Measurements from ENCODE around the gene CCDC112. TPM values are rescaled to one million over a fixed set of nuclear protein-coding genes. Genes with fewer than 3 reads are reported as not detected.

CCDC112 gene
- total RNA-seq, 2 donors from 2014 or later, result 3.8 to 7.7 TPM

DNA sequence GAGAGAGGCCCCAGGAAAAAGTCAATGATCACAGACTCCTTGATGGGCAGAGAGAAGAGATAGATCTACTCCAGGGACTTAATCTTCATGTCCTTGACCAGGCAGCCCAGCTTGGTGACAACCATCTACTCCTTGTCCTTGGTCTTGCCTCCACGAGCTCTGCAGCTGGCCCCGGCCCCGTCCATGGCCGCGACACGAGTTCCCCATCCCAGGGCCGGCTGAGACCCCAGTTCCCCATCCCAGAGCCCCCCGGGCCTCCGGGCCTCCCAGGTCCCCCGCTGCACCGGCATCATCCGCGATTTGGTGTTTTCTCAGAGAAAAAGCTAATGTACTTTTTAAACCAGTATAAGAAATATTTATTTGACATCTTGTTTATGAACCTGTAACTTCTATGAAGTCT, 31.2 kb downstream of the CCDC112 start:
- TF ChIP-seq, protein P1, sequence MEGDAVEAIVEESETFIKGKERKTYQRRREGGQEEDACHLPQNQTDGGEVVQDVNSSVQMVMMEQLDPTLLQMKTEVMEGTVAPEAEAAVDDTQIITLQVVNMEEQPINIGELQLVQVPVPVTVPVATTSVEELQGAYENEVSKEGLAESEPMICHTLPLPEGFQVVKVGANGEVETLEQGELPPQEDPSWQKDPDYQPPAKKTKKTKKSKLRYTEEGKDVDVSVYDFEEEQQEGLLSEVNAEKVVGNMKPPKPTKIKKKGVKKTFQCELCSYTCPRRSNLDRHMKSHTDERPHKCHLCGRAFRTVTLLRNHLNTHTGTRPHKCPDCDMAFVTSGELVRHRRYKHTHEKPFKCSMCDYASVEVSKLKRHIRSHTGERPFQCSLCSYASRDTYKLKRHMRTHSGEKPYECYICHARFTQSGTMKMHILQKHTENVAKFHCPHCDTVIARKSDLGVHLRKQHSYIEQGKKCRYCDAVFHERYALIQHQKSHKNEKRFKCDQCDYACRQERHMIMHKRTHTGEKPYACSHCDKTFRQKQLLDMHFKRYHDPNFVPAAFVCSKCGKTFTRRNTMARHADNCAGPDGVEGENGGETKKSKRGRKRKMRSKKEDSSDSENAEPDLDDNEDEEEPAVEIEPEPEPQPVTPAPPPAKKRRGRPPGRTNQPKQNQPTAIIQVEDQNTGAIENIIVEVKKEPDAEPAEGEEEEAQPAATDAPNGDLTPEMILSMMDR (IDR thresholded peaks at IDR 0.05), result no peak

DNA sequence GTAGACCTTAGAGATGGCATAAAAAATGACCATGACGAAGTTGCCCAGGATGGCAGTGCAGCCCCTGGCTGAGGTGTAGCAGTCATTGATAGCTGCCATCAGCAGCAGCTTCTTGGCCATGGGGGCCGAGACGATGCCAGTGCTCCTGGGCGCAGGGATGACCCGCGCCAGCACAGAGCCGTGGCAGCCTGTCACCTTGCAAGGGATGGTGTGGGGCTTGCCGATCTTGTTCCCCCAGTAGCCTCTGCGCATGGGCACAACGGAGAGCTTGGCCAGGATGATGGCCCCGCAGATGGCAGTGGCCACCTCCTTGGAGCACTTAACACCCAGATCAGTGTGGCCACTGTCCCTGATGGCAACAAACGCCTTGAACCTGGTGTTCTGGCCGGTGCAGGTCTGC, 31.7 kb downstream of the CCDC112 start:
- no peaks in the 10 kb centered on the region for H3K9me3 ChIP-seq
- no peak overlapping the region for H3K27ac ChIP-seq
- DNase-seq (ENCODE audit: low spot score), result no peak
- H3K4me1 ChIP-seq, result peaks cover 0 to 20% of the 10 kb centered on the region in 2 donors
- H3K27me3 ChIP-seq, result no peaks in the 10 kb centered on the region
- H3K4me3 ChIP-seq, result no peak overlapping the region
- TF ChIP-seq, protein P1 (IDR thresholded peaks at IDR 0.05), result no peak
- H3K36me3 ChIP-seq, result no peaks in the 10 kb centered on the region

More for the DNA sequence above, 31.2 kb downstream of the CCDC112 start:
- DNase-seq (ENCODE audit: low spot score), result no peak
- Histone ChIP-seq H3K4me3 (no peak overlapping the region), H3K36me3 (no peaks in the 10 kb centered on the region), H3K27ac (no peak overlapping the region), H3K4me1 (peaks cover 0 to 19% of the 10 kb centered on the region in 2 donors), H3K9me3 (no peaks in the 10 kb centered on the region), H3K27me3 (no peaks in the 10 kb centered on the region)

DNA sequence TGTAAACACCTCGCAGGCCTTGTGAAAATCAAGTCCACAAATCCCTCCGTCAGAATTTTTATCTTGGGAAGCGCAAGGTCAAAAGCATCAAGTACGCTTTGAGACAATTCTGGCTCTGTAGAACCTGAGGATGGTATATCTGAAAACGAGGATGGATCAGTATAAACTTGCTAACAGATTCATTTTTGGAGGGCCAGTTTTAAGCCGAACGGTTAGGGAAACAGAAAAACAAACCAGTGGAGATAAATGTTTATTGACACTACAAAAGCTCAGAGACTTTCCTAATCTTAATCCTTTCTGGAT, 33.4 kb downstream of the CCDC112 start:
- peak overlapping the region; percentile 79 to 83 for H3K4me3 ChIP-seq
- H3K9me3 ChIP-seq, result no peaks in the 10 kb centered on the region
- peak overlapping the region; percentile 74 to 81 for H3K27ac ChIP-seq
- no peaks in the 10 kb centered on the region for H3K27me3 ChIP-seq
- TF ChIP-seq, protein P1 (IDR thresholded peaks at IDR 0.05), result no peak
- DNase-seq (ENCODE audit: low spot score), result no peak
- H3K4me1 ChIP-seq, result peaks cover 0 to 20% of the 10 kb centered on the region in 2 donors
- H3K36me3 ChIP-seq, result no peaks in the 10 kb centered on the region

DNA sequence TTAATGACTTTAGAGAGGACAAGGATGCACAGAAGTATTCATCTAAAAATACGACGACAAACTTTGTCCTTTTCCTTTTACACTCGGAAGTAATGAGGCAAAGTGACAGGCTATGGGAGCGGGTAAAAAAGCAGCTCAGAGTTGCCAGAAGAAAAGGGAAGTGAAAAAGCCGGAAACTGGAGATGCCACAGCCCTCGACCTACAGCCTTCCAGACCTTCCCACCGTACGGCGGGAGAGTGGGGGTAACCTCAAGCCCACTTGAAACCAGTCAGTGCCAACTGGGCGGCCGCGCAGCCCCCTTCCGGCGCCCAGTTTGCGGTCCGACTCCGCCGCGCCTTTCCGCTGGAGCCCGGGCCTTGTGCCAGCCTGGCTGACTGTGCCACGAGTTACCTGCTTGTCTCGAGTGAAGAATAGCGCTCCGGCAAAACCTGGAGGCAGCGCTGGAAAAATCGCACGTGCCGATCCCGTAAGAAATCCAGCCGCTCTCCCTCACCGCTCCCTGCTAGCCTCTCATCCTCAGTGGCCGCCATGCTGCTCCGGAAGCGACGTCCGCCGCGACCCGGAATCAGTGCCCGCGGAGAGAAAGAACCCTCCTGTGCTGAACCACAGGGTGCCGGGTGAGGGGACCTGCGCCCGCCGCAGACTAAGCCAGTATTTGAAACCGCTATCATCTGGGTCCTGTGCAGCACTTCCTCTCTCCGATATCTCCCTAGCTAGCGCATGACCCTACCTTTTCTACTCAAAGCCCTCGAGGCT, 34.0 kb downstream of the CCDC112 start, which contains the start of gene PGGT1B:
Gene PGGT1B (minus strand): TSS at position 557 of the 757 bp plus-strand sequence. CDS start 26 bp downstream, at position 531.
- H3K4me3 ChIP-seq, result peak within 1 kb of the TSS; percentile 79 to 83
- DNase-seq (ENCODE audit: low spot score), result peak; percentile 71
- H3K9me3 ChIP-seq, result no peaks in the 10 kb centered on the region
- H3K27ac ChIP-seq, result peak within 1 kb of the TSS; percentile 74 to 81
- H3K4me1 ChIP-seq, result peaks cover 0 to 20% of the 10 kb centered on the region in 2 donors
- H3K27me3 ChIP-seq, result no peaks in the 10 kb centered on the region
- H3K36me3 ChIP-seq, result no peaks in the 10 kb centered on the region
- TF ChIP-seq, protein P1 (IDR thresholded peaks at IDR 0.05), result peak in 1 of 2 donors; percentile 14

DNA sequence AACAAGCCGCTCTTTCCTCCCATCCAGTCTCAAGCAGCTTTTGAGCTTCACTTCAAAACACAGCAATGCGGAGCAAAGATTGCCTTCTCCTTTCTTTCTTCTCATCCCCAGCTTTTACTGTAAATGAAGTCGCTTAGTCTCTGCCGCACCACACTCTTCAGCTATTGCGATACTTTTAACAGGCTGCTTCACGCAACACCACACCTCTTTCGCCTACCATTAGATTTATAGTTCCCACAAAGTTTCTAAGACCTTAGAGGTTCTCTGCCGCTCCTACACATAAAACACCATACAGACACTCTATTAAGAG, 34.5 kb downstream of the CCDC112 start:
- DNase-seq (ENCODE audit: low spot score), result no peak
- no peaks in the 10 kb centered on the region for H3K27me3 ChIP-seq
- peak overlapping the region; percentile 74 to 81 for H3K27ac ChIP-seq
- no peaks in the 10 kb centered on the region for H3K36me3 ChIP-seq
- peak overlapping the region; percentile 79 to 83 for H3K4me3 ChIP-seq
- no peaks in the 10 kb centered on the region for H3K9me3 ChIP-seq
- peaks cover 0 to 20% of the 10 kb centered on the region in 2 donors for H3K4me1 ChIP-seq
- TF ChIP-seq, protein P1 (IDR thresholded peaks at IDR 0.05), result no peak

DNA sequence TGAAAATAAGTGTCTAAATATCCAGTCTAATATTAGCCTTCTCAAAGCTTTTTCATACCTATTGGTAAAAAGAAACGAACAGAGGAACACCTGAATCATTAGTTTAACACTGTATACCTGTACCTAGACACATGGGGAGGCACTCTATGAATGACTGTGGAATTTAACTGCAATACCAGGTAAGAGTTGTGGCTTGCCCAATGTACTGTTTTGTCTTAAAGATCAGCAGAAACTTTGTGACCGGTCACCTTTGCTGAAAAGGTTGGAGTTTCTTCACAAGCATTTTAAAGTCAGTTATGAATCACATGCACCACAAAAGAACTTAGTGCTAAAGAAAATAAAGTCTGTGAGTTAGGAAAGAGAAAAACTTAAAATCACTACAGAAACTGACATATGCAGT, 36.2 kb downstream of the CCDC112 start:
- Histone ChIP-seq H3K4me3 (no peak overlapping the region), H3K36me3 (no peaks in the 10 kb centered on the region), H3K4me1 (peaks cover 0 to 30% of the 10 kb centered on the region in 2 donors), H3K9me3 (no peaks in the 10 kb centered on the region), H3K27me3 (no peaks in the 10 kb centered on the region), H3K27ac (no peak overlapping the region)
- no peak for DNase-seq (ENCODE audit: low spot score)
- TF ChIP-seq, protein P1 (IDR thresholded peaks at IDR 0.05), result no peak

All from right atrium auricular region (tissue), 2 donors.